Left ventricle myocardium inferior (tissue), 1 donor: ENCODE measurements around the gene NRTN. TPM values are rescaled to one million over a fixed set of nuclear protein-coding genes. Genes with fewer than 3 reads are reported as not detected.

ENCODE experiments used
- DNase-seq: peaks from one replicate; pipeline ENCODE4 v3.0.0-alpha.2; 2020
- H3K27ac ChIP-seq: fragments of 200-600 bp; replicated peaks from 2 replicates; pipeline ENCODE4 v1.8.0; 2021
- H3K27me3 ChIP-seq: fragments of 200-600 bp; 2 replicates; pipeline ENCODE4 v1.8.0; 2021; ENCODE audit warnings: low read depth
- H3K36me3 ChIP-seq: fragments of 200-600 bp; 2 replicates; pipeline ENCODE4 v1.8.0; 2021
- H3K4me1 ChIP-seq: fragments of 200-600 bp; 2 replicates; pipeline ENCODE4 v1.8.0; 2021
- H3K4me3 ChIP-seq: fragments of 200-600 bp; 2 replicates; pipeline ENCODE4 v1.8.0; 2021; ENCODE audit warnings: mild to moderate bottlenecking, moderate library complexity
- H3K9me3 ChIP-seq: fragments of 200-600 bp; replicated peaks from 2 replicates; pipeline ENCODE4 v1.8.0; 2021
- CTCF ChIP-seq: fragments of 200-600 bp; IDR thresholded peaks from 2 replicates; pipeline ENCODE4 v1.8.0; 2021; ENCODE audit warnings: antibody characterized with exemption, mild to moderate bottlenecking, borderline replicate concordance
- intact Hi-C: fragments of 100-400 bp; cut with micrococcal nuclease; formaldehyde crosslinking; loops from one replicate; pipeline ENCODE4 v1.11.0; 2022
- total RNA-seq: library from RNA; stranded (reverse); fragmentation: NEBNext Ultra II Directional; extraction: Animal tissue kit (Norgen Biotek cat#: 25700); gene quantifications from one replicate; pipeline ENCODE4 v1.2.1, GENCODE V29; 2021
- donor health status: DM: no; HTN: yes; CAD: no; lungs with severe emphysema.

NRTN gene
- total RNA-seq, 1 donor from 2014 or later, result 22.8 TPM

DNA sequence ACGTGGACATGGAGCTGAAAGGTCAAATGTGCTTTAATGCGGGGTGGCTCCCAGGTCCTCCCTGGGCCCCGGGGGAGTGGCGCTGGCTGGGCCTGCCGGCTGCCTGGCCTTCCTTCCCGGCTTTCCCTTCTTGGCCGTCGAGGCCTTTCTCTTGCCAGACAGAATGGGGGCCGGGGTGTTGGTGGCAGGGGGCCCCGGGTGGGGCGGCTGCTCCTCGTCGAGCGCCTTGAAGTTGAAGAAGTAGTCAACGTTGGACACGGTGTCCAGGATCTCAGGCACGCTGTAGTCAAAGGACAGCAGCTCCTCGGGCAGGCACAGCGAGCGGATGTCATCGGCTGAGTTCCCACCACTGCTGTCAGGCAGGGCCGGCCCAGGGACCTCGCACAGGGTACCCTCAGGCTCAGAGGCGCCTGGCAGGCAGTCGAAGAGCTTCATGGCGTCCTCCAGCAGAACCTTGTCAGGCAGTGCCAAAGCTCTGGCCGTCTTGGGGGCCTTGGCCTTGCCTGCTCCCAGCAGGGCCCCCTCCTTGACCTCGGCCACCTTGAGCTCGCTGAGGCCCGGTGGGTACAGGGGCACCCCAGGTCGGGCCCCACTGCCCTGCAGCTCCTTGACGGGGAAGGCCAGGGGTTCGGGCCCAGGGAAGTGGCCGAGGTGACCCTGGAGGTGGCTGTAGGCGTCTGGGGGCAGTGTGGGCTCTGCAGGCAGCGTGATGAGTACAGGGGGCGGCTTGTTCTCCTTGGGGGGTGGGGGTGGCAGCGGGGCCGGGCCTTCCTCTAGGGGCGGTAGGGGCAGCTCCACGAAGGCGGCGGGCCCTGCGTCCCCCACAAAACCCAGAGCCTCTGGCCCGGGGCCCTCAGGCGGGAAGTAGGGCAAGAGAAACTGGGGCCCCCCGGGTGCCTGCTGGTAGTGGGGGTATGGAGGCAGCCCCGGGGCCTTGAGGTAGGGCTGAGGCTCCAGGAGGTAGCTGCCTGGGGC, 21.6 kb upstream of the NRTN start:
- intact Hi-C loops, result no loop called here
- Histone ChIP-seq H3K4me1 (no peaks in the 10 kb centered on the region), H3K27me3 (no peaks in the 10 kb centered on the region), H3K4me3 (no peak overlapping the region), H3K9me3 (no peaks in the 10 kb centered on the region), H3K36me3 (peaks cover 41% of the 10 kb centered on the region), H3K27ac (no peak overlapping the region)
- no peak for DNase-seq
- no peak for TF ChIP-seq CTCF

- peaks cover 2% of the 10 kb centered on the region for H3K4me1 ChIP-seq
- TF ChIP-seq CTCF, result no peak
- H3K27ac ChIP-seq, result no peak within 1 kb of the TSS
- no peak within 1 kb of the TSS for H3K4me3 ChIP-seq
- intact Hi-C loops, result no loop called here
- H3K36me3 ChIP-seq, result peaks cover 56% of the 10 kb centered on the region
- H3K27me3 ChIP-seq, result no peaks in the 10 kb centered on the region
- DNase-seq, result no peak
- H3K9me3 ChIP-seq, result no peaks in the 10 kb centered on the region
Measured at GRCh38 chr19:5784581-5785147, 20.2 kb upstream of the NRTN start, which contains the start of gene PRR22. Gene PRR22, minus strand, starts transcription at chr19:5784746. Its CDS starts 86 bp downstream, at chr19:5784660.

DNA sequence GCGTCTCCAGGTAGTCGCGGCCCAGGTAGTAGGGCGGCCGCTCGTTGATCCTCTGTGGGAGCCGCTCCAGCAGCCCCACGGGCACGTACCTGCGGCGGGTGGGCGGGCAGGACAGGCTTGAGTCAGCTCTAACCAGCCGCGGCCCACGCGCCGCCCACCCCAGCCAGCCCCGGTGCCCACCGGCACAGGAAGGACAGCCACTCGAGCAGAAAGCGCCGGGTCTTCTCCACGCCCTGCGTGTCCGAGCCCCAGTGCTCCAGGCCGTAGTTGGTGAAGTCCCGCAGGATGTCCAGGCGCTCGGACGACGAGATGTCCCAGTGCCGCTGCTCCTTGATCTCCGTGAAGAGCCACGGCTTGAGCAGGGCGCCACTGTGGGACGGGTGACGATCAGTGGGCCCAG, 19.4 kb upstream of the NRTN start:
- Histone ChIP-seq H3K4me1 (peaks cover 10% of the 10 kb centered on the region), H3K27ac (no peak overlapping the region), H3K36me3 (peaks cover 60% of the 10 kb centered on the region), H3K27me3 (no peaks in the 10 kb centered on the region), H3K9me3 (no peaks in the 10 kb centered on the region), H3K4me3 (no peak overlapping the region)
- TF ChIP-seq CTCF, result no peak
- intact Hi-C loops, result no loop called here
- DNase-seq, result no peak

DNA sequence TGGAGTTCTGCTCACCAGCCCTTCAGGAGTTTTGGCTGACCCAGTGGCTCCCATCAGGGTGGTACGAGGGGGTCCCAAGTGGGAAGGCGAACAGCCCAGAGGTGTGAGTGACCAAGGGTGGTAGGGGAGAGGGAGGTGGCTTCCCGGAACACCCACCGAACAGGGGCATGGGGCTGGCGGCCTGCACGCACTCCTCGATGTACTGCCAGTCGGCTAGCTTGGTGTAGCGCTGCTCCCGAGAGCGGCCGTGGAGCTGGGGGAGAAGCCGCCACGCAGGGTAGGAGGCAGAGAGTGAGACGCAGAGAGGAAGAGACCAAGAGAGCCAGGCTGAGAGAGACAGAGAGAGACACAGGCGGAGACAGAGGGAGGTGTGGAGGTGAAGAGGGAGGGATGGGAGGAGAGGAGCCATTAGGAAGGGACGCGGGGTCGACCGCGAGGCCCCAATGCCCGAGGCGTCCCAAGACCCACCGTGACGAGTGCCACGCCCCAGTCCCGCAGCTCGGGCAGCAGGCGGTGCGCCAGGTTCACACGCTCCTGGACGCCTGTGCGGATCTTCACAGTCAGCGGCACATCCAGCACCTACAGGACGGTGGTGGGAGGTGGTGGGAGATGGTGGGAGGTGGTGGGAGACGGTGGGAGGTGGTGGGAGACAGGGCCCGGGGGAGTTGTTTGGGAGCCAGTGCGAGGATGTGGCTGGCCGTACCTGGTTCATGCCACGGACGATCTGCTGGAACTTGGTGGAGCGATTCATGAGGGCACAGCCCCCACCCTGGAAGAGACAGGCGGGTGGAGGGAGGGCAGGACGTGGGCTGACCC, 18.1 kb upstream of the NRTN start:
- no peaks in the 10 kb centered on the region for H3K27me3 ChIP-seq
- no peaks in the 10 kb centered on the region for H3K9me3 ChIP-seq
- H3K36me3 ChIP-seq, result peaks cover 60% of the 10 kb centered on the region
- intact Hi-C loops, result no loop called here
- no peak for DNase-seq
- peaks cover 14% of the 10 kb centered on the region for H3K4me1 ChIP-seq
- H3K4me3 ChIP-seq, result no peak overlapping the region
- TF ChIP-seq CTCF, result no peak
- H3K27ac ChIP-seq, result no peak overlapping the region

GRCh38 chr19:5787409-5788182, 17.3 kb upstream of the NRTN start:
- Histone ChIP-seq H3K9me3 (no peaks in the 10 kb centered on the region), H3K27me3 (no peaks in the 10 kb centered on the region), H3K27ac (no peak overlapping the region), H3K36me3 (peaks cover 60% of the 10 kb centered on the region), H3K4me3 (no peak overlapping the region), H3K4me1 (peaks cover 14% of the 10 kb centered on the region)
- intact Hi-C loops, result no loop called here
- DNase-seq, result no peak
- TF ChIP-seq CTCF, result no peak
